HG03469 (cell line): ENCODE results near the gene UBE2Q1.

Source experiments
- ATAC-seq: cut with Tn5 transposase; IDR thresholded peaks from one replicate; pipeline ENCODE4 v1.9.1; 2021; ENCODE audit warnings: mild to moderate bottlenecking, moderate library complexity, moderate number of reproducible peaks; ENCODE audit not compliant: unreplicated experiment

Gene UBE2Q1

DNA sequence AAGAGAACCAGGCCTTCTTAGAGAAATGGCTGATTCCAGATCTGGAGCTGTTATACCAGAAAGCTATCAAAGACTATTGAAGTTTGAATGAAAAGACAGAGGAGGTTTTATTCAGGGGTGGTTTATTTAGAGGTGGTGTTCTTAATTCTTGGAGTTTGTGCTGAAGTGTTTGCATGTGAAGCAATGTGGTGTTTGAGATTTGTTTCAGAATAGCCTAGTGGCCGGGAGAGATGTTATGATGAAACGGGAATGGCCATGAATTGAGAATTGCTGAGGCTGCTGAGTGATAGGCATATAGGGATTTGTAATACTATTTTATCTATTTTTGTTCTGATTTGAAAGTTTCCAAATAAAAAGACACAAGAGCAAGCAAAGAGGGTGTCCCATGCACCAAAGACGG lies 45.7 kb downstream of the UBE2Q1 start:
- ATAC-seq: no peak

DNA sequence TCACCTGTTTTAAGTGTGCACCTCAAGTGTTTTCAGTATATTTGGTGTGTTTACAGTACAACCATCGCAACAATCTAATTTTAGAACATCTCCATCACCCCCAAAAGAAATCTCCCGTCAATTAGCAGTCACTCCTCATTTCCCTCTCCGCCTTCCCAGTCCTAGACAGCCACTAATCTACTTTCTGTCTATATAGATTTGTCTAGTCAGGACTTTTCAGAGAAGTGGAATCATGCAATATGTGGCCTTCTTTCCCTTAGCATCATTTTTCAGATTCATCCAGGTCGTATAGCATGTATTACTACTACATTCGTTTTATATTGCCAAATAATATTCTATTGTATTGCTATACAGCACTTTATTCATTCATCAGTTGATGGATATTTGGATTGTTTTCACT lies 54.6 kb downstream of the UBE2Q1 start:
- ATAC-seq: no peak

DNA sequence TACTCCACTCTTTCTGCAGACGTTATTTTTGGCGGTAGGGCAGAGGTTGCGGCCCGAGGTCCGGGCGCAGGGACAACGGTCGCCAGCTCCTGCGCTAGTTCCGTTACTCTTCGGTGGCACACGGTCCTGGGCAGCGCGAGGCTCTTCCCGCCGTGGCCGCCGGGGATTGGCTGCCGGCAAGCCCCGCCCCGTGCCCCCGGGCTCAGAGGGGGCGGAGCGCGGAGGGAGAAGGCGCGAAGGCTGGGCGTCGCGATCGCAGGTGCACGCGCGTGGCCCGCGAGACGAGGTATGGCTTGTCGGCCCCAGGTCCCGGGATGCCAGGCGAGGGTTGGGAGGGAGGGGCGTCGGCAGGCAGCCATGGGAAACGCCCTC lies 55.7 kb downstream of the UBE2Q1 start:
- ATAC-seq: no peak

DNA sequence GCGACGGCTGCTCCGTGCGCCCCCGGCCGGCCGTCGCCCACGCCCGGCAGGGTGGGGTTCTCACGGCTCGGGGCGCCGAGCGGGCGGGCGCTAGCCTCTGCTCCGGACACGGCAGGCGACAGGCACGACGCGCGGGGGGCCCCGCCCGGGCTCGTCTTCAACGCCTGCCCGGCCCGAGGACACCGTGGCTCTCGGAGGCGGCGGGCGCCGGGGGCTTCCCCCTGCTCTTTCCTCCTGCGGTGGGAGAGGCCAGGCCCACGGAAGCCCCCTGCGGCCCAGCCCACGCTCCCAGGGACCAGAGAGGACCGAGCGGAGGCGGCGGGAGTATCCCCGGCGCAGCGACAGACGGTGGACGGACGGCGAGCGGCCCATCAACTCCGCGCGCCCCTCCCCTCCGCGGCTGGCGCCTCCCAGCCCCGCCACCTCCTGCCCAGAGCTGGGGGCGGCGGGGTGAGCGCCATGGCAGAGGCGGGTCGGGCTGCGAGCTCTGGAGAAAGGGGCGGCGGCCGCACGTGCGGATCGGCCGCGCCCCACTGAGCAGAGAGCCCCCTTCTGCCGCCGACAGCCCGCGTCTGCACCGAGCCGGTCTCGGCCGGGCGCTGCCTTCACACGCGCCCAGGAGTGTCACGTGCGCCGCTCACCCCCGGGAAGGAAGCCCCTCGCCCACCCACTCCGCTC lies 56.3 kb downstream of the UBE2Q1 start, which contains the start of the genes SHE and TDRD10:
SHE (minus strand) TSS at position 347 of the 678 bp plus-strand sequence. CDS start 386 bp downstream, outside the sequence.
TDRD10 (plus strand) TSS at position 154 of the 678 bp plus-strand sequence. CDS start 4,685 bp downstream, outside the sequence.
- ATAC-seq: no peak

DNA sequence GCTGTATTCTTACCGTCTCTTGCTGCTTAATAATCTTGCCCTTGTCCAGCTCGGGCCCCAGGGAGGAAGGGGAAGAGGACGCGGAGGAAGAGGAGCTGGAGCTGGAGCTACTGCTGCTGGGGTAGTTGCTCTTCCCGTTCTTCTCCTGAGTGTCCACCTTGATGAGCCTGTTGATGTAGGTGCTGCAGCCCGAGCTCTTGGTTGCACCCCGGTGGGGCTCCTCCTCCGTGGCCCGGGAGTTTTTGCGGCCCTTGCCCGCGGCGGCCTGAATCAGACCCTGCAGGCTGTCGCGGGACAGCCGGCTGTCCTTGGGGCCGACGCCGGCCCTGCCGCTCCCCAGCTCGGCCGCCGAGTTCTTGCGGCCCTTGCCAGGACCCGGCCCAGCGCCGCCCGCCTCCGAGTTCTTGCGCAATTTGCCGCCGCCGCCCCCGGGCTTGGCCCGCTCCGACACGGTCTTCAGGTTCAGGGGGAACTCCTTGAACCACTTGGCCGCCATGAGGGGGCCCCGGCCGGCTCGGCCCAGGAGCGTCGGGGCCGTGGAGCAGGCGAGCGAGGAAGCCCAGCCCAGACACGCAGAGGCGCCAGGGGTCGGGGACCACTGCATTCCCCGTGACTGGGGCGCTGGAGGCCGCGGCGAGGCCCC lies 56.9 kb downstream of the UBE2Q1 start:
- ATAC-seq: no peak

DNA sequence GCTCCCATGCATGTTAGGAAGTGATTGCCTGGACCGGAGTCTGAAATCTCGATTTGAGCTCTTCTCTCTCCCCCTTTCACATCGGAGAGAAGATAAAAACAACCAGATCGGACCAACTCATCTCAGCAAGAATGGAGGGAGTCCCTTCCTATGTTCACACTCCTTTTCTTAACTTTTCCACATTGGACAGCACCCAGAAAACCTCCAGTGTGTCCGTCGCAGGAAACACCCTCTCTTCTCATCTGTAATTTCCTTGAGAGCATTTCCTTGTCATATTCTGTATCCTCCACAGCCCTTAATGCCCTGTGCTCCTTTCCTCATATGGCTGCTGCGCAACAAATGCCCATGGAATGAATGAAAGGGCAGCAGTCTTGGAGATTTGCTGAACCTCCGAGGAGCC lies 57.9 kb downstream of the UBE2Q1 start:
- ATAC-seq: no peak

DNA sequence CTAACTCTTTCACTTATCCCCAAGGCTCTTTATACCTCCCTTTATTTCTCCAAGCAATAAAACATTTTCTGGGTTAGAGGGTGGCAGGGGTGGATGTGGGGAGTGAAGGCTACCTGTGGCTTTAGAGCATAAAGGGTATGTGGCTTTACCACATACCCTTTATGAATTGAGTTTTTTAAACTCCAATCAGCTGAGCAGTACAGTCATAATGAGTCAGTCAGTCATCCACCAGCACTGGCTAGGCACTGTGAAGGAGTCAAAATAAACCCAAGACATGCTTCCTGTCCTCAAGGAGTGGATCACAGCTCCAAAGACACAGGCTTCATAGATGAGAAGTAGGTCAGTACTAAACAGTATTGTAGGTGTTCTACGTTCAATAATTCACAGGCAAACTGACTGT lies 59.0 kb downstream of the UBE2Q1 start:
- ATAC-seq: no peak
